ENCODE measurements around the gene LSM3. TPM values are rescaled to one million over a fixed set of nuclear protein-coding genes. Genes with fewer than 3 reads are reported as not detected.
"Not testable (repeated sequence)": the region's sequence is repeated elsewhere in the genome, so short reads cannot be mapped to it uniquely, and the experiment has no call there.

Gene LSM3
- total RNA-seq, 6 experiments from 2014 or later, result 15.5 to 21.1 (median 18.7) TPM

DNA sequence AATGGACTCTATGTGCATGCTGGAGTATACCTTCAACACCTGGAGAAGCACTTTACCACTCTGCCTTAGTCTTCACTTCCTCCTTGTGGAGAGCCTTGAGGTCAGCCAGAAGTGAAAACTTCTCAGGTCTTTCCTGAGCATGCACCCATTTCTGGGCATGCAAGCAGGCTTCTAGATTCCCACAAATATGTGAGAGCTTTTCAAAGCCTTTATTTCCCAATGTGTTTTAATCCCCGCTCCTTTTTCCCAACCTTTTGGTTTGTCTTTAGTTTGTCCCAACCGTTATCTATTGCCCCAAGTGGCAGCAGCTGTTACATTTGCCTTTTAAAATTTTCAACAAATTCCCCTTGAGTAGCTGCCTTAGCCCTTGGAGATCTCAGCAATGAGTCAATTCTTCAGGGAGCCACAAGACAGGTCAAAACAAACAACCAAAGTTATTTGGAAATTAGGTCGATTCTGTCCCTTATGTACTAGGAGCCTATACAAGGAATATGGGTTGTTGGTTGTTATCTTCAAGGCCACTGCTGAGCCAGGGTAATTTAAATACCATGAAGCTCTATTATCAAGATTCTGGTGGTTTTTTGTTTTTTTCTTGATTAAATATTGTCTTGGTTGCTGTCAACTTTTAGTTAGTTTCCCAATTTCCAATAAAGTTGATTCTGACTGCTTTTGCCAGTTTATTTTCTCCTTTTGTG, 44.4 kb downstream of the LSM3 start:
- Mint-ChIP-seq H3K9me3 (peaks cover 28% of the 10 kb centered on the region), H3K27me3 (ENCODE audit: insufficient read depth) (peaks cover 1% of the 10 kb centered on the region), H3K4me1 (ENCODE audit: low read depth) (peaks cover 63% of the 10 kb centered on the region), H3K36me3 (ENCODE audit: low read depth) (peaks cover 31% of the 10 kb centered on the region), H3K4me3 (peak overlapping the region; percentile 5), H3K27ac (no peak overlapping the region)
- DNase-seq, result peak; percentile 42
- peak; percentile 41; the same call in 1 of the 2 replicates for TF ChIP-seq CTCF (IDR thresholded peaks at IDR 0.05)

- Mint-ChIP-seq H3K4me1 (ENCODE audit: low read depth) (peaks cover 69% of the 10 kb centered on the region), H3K27ac (peak overlapping the region; percentile 19; the same call in 1 of the 2 replicates), H3K4me3 (peak overlapping the region; percentile 5; the same call in 1 of the 2 replicates), H3K27me3 (ENCODE audit: insufficient read depth) (peaks cover 1% of the 10 kb centered on the region), H3K36me3 (ENCODE audit: low read depth) (peaks cover 31% of the 10 kb centered on the region), H3K9me3 (peaks cover 28% of the 10 kb centered on the region)
- no peak for TF ChIP-seq CTCF (IDR thresholded peaks at IDR 0.05)
- no peak for DNase-seq
Observed at GRCh38 chr3:14223595-14223994, 45.0 kb downstream of the LSM3 start.

DNA sequence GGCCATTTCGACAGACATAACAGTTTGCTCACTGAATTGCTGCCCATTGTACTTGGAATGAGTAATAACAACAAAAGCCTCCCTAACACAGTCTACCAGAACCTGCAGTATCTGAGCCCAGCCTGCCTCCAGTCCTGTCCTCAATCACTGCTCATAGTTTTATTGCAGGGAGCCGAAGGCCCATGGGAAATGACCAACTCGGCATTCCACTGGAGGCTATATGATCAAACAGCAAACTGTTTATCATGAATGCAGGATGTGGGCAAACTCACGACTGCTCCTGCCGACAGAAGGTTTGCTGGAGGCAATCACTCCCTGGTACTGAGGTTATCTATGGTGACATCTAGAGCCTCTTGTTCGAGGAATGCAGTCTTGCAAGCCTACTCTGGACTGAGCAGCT, 46.3 kb downstream of the LSM3 start:
- Mint-ChIP-seq H3K27ac (peak overlapping the region; percentile 81), H3K36me3 (ENCODE audit: low read depth) (peaks cover 31% of the 10 kb centered on the region), H3K4me3 (peak overlapping the region; percentile 64), H3K4me1 (ENCODE audit: low read depth) (peaks cover 82% of the 10 kb centered on the region), H3K27me3 (ENCODE audit: insufficient read depth) (peaks cover 1% of the 10 kb centered on the region), H3K9me3 (peaks cover 28% of the 10 kb centered on the region)
- peak; percentile 75 for DNase-seq
- no peak for TF ChIP-seq CTCF (IDR thresholded peaks at IDR 0.05)

DNA sequence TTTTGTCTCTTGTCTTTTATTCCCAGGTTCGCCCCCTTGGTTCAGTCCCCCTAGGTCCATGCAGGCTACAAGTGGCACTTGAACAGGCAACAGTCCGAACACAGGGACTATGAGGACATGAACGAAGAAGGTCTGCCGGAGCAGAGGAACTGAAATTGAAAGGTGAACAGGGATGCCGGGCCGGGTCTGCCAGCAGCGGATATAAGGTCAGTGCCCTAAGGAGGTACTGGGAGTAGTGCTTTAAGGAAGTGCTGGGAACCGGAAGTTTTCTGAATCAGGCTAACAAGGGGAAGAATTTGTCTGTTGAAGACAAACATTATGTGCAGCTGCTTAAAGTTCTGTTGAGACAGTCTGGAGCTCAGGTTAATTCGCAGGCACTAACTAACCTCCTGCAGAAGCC, 46.8 kb downstream of the LSM3 start:
- Mint-ChIP-seq H3K36me3 (ENCODE audit: low read depth) (peaks cover 27% of the 10 kb centered on the region), H3K27me3 (ENCODE audit: insufficient read depth) (peaks cover 1% of the 10 kb centered on the region), H3K4me1 (ENCODE audit: low read depth) (peaks cover 87% of the 10 kb centered on the region), H3K4me3 (no peak overlapping the region; the same call in 1 of the 2 replicates), H3K27ac (peak overlapping the region; percentile 81), H3K9me3 (peaks cover 28% of the 10 kb centered on the region)
- DNase-seq, result no peak
- TF ChIP-seq CTCF (IDR thresholded peaks at IDR 0.05), result no peak

- peaks cover 96% of the 10 kb centered on the region for H3K4me1 Mint-ChIP-seq (ENCODE audit: low read depth)
- not testable (repeated sequence) for H3K27me3 Mint-ChIP-seq (ENCODE audit: insufficient read depth); DNase-seq; H3K27ac Mint-ChIP-seq; H3K4me3 Mint-ChIP-seq
- H3K36me3 Mint-ChIP-seq (ENCODE audit: low read depth), result peaks cover 18% of the 10 kb centered on the region
- H3K9me3 Mint-ChIP-seq, result peaks cover 19% of the 10 kb centered on the region
Observed at GRCh38 chr3:14226351-14226750, 47.7 kb downstream of the LSM3 start.

DNA sequence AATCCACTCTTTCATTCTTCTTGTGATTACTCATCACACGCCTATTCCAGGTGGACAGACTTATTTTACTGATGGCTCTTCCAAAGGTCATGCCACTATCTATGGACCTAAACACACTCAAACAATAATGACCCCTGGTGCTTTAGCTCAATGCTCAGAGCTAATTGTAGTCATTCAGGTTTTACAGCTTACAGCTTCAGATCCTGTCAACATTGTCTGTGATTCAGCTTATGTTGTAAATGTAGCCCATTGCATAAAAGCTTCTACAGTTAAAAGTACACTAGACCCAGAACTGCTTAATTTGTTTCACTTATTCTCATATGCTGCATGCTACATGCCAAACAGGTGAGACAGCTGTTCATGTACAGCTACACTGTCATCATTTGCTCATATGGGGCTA, 49.2 kb downstream of the LSM3 start:
- Mint-ChIP-seq H3K9me3 (peaks cover 6% of the 10 kb centered on the region), H3K27ac (no peak overlapping the region), H3K36me3 (ENCODE audit: low read depth) (peaks cover 6% of the 10 kb centered on the region), H3K27me3 (ENCODE audit: insufficient read depth) (peaks cover 2% of the 10 kb centered on the region), H3K4me1 (ENCODE audit: low read depth) (peaks cover 100% of the 10 kb centered on the region), H3K4me3 (no peak overlapping the region)
- DNase-seq, result peak; percentile 34
- no peak for TF ChIP-seq CTCF (IDR thresholded peaks at IDR 0.05)

All from HFFc6 (cell line).